WERI-Rb-1 (cell line): Measurements from ENCODE around the gene GJB5.

Source experiments
- DNase-seq: peaks from one replicate; pipeline ENCODE4 v3.0.0-alpha.2; 2020
- H3K27ac ChIP-seq: fragments of 250-450 bp; sonication (Bioruptor Pico); 2 replicates; pipeline ENCODE4 v1.5.1; 2020; ENCODE audit warnings: mild to moderate bottlenecking, moderate library complexity
- H3K27me3 ChIP-seq: fragments of 250-450 bp; sonication (Bioruptor Pico); 2 replicates; pipeline ENCODE4 v1.5.1; 2021; ENCODE audit warnings: mild to moderate bottlenecking, low read depth, moderate library complexity; ENCODE audit not compliant: insufficient read depth, severe bottlenecking
- H3K36me3 ChIP-seq: fragments of 250-450 bp; sonication (Bioruptor Pico); 2 replicates; pipeline ENCODE4 v1.5.1; 2020; ENCODE audit warnings: mild to moderate bottlenecking, moderate library complexity
- H3K4me3 ChIP-seq: 2 replicates; pipeline ENCODE4 v1.5.1; 2011; ENCODE audit warnings: low read depth, mild to moderate bottlenecking, control low read depth, low read length
- H3K9me3 ChIP-seq: fragments of 250-450 bp; sonication (Bioruptor Pico); 2 replicates; pipeline ENCODE4 v1.5.1; 2021; ENCODE audit warnings: mild to moderate bottlenecking, moderate library complexity; ENCODE audit not compliant: severe bottlenecking
- TF ChIP-seq, protein P1 (sequence below): IDR thresholded peaks from 2 replicates; pipeline ENCODE4 v1.5.1; 2011; ENCODE audit warnings: low read depth, mild to moderate bottlenecking, control low read depth, inconsistent platforms, low read length

GJB5 gene

GRCh38 chr1:34792424-34792823, 37.6 kb downstream of the GJB5 start:
- no peaks in the 10 kb centered on the region for H3K9me3 ChIP-seq
- no peak overlapping the region for H3K27ac ChIP-seq
- H3K27me3 ChIP-seq: peaks cover 51% of the 10 kb centered on the region
- no peak for DNase-seq
- TF ChIP-seq, protein P1, sequence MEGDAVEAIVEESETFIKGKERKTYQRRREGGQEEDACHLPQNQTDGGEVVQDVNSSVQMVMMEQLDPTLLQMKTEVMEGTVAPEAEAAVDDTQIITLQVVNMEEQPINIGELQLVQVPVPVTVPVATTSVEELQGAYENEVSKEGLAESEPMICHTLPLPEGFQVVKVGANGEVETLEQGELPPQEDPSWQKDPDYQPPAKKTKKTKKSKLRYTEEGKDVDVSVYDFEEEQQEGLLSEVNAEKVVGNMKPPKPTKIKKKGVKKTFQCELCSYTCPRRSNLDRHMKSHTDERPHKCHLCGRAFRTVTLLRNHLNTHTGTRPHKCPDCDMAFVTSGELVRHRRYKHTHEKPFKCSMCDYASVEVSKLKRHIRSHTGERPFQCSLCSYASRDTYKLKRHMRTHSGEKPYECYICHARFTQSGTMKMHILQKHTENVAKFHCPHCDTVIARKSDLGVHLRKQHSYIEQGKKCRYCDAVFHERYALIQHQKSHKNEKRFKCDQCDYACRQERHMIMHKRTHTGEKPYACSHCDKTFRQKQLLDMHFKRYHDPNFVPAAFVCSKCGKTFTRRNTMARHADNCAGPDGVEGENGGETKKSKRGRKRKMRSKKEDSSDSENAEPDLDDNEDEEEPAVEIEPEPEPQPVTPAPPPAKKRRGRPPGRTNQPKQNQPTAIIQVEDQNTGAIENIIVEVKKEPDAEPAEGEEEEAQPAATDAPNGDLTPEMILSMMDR: no peak
- no peaks in the 10 kb centered on the region for H3K36me3 ChIP-seq
- no peak overlapping the region for H3K4me3 ChIP-seq

GRCh38 chr1:34792868-34793727, 38.3 kb downstream of the GJB5 start, which contains the start of gene GJA4:
GJA4 (plus strand) TSS chr1:34792999; CDS start chr1:34794214, 1,215 bp downstream.
- Histone ChIP-seq H3K36me3 (no peaks in the 10 kb centered on the region), H3K27ac (no peak within 1 kb of the TSS), H3K9me3 (no peaks in the 10 kb centered on the region), H3K4me3 (no peak within 1 kb of the TSS), H3K27me3 (peaks cover 51% of the 10 kb centered on the region)
- no peak for DNase-seq
- TF ChIP-seq, protein P1: no peak

GRCh38 chr1:34794001-34794789, 39.3 kb downstream of the GJB5 start:
- H3K36me3 ChIP-seq: no peaks in the 10 kb centered on the region
- H3K27ac ChIP-seq: no peak overlapping the region
- no peaks in the 10 kb centered on the region for H3K9me3 ChIP-seq
- TF ChIP-seq, protein P1: no peak
- H3K27me3 ChIP-seq: peaks cover 51% of the 10 kb centered on the region
- no peak for DNase-seq
- H3K4me3 ChIP-seq: no peak overlapping the region

- no peak overlapping the region for H3K27ac ChIP-seq
- peaks cover 51% of the 10 kb centered on the region for H3K27me3 ChIP-seq
- TF ChIP-seq, protein P1: no peak
- DNase-seq: no peak
- H3K4me3 ChIP-seq: no peak overlapping the region
- H3K9me3 ChIP-seq: no peaks in the 10 kb centered on the region
- no peaks in the 10 kb centered on the region for H3K36me3 ChIP-seq
Measured at GRCh38 chr1:34794790-34795180, 39.9 kb downstream of the GJB5 start.

- no peak for DNase-seq
- TF ChIP-seq, protein P1: no peak
- Histone ChIP-seq H3K27ac (no peak overlapping the region), H3K9me3 (no peaks in the 10 kb centered on the region), H3K36me3 (no peaks in the 10 kb centered on the region), H3K27me3 (peaks cover 46% of the 10 kb centered on the region), H3K4me3 (no peak overlapping the region)
Measured at GRCh38 chr1:34795916-34796315, 41.1 kb downstream of the GJB5 start.
